Right lobe of liver (tissue), 6 donors: ENCODE measurements around the gene CXCL1. TPM values are rescaled to one million over a fixed set of nuclear protein-coding genes. Genes with fewer than 3 reads are reported as not detected.
A peak's percentile ranks its signal among the peaks of the same experiment; 100 is the strongest.

Source experiments
- ATAC-seq, 4 donors: fragments of 200-7000 bp; cut with Tn5 transposase; one replicate each; pipeline ENCODE4 v1.9.1; 2020; ENCODE audit warnings: mild to moderate bottlenecking in 4 of 4, moderate library complexity in 4 of 4
- DNase-seq, 3 donors: peaks; one replicate each; pipeline ENCODE4 v3.0.0-alpha.2; 2020
- H3K27ac ChIP-seq, 3 donors: fragments of 200-600 bp; one replicate each; pipeline ENCODE4 v1.8.0; 2022
- H3K27me3 ChIP-seq, 2 donors: fragments of 200-600 bp; one replicate each; pipeline ENCODE4 v1.8.0; 2022
- H3K36me3 ChIP-seq, 4 donors: fragments of 200-600 bp; sonication (generic) in 1 of 4; one replicate each; pipeline versions ENCODE4 v1.5.1 to v1.8.0; 2017 to 2022; ENCODE audit warnings: control low read depth in 1 of 4
- H3K4me1 ChIP-seq, 4 donors: fragments of 200-600 bp; sonication (generic) in 1 of 4; one replicate each; pipeline versions ENCODE4 v1.5.1 to v1.8.0; 2017 to 2022; ENCODE audit warnings: control low read depth in 1 of 4
- H3K4me3 ChIP-seq, 3 donors: fragments of 200-600 bp; one replicate each; pipeline ENCODE4 v1.8.0; 2022
- H3K9me3 ChIP-seq, 4 donors: fragments of 200-600 bp; sonication (generic) in 1 of 4; one replicate each; pipeline versions ENCODE4 v1.5.1 to v1.8.0; 2017 to 2022; ENCODE audit warnings: control low read depth in 1 of 4
- POLR2A ChIP-seq: fragments of 450-650 bp; IDR thresholded peaks from one replicate; pipeline ENCODE4 v1.6.1; 2017; ENCODE audit warnings: antibody characterized with exemption, mild to moderate bottlenecking
- WGBS: methylation state at CpG from one replicate; pipeline ENCODE4 v1.1.6; 2018; ENCODE audit warnings: low coverage, low lambda C conversion rate; ENCODE audit not compliant: insufficient coverage; ENCODE audit errors: missing lambda C conversion rate; 5-methylcytosine and 5-hydroxymethylcytosine counted together
- intact Hi-C, 2 donors: fragments of 100-400 bp; cut with DNase I; formaldehyde crosslinking; loops; one replicate each; pipeline versions ENCODE4 v1.11.2 to v1.14.1; 2022
- total RNA-seq, 6 experiments: library from RNA; depleted of rRNA in 2 of 6; stranded (reverse); fragments of >200 nt in 2 of 6; fragmentation: NEBNext Ultra II Directional in 3 of 6; extraction: Animal tissue kit (Norgen Biotek cat#: 25700) in 3 of 6; gene quantifications; one replicate each; pipeline versions ENCODE4 v1.1.0 to v1.2.4, GENCODE V29; 2016 to 2023
- TF ChIP-seq, protein P1 (sequence below), 4 donors: fragments of 200-600 bp in 3 of 4; fragments of 450-650 bp in 1 of 4; IDR thresholded peaks; one replicate each; pipeline versions ENCODE4 v1.5.1 to v1.8.0; 2016 to 2022; ENCODE audit warnings: antibody characterized with exemption in 4 of 4, mild to moderate bottlenecking in 2 of 4
- donor health status: DM: no; HTN: yes; CAD: no.
- donor health status: DM: no; HTN: no; CAD: no.
- donor health status: DM: no; HTN: no; CAD: no.
- donor health status: DM: no; HTN: yes; CAD: no.
- donor health status: DM: no; HTN: yes; CAD: no.

CXCL1 gene
- total RNA-seq, 6 experiments from 2014 or later: 0.42 to 33.1 (median 4.3) TPM

DNA sequence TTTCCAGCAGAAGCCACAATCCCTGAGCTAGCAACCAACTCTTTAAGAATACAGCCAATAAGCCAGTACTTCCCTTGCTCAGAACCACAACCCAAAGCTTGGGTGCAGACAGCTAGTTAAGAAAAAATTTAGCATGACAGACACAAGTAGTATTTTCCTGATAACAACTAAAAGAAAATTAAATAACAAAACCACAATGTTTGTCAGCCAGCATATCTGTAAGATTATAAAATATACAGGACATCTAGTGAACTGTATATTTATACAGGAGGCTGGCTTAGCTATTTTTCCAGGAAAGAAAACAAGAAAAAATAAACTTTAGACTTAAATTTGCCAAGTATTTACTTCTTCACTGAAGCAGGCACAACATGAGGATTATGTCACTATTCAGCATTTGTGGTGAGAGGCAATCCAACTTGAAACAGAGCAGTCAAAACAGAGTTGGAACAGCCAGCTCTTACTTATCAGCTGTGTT lies 9.5 kb upstream of the CXCL1 start:
- TF ChIP-seq, protein P1, sequence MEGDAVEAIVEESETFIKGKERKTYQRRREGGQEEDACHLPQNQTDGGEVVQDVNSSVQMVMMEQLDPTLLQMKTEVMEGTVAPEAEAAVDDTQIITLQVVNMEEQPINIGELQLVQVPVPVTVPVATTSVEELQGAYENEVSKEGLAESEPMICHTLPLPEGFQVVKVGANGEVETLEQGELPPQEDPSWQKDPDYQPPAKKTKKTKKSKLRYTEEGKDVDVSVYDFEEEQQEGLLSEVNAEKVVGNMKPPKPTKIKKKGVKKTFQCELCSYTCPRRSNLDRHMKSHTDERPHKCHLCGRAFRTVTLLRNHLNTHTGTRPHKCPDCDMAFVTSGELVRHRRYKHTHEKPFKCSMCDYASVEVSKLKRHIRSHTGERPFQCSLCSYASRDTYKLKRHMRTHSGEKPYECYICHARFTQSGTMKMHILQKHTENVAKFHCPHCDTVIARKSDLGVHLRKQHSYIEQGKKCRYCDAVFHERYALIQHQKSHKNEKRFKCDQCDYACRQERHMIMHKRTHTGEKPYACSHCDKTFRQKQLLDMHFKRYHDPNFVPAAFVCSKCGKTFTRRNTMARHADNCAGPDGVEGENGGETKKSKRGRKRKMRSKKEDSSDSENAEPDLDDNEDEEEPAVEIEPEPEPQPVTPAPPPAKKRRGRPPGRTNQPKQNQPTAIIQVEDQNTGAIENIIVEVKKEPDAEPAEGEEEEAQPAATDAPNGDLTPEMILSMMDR (IDR thresholded peaks at IDR 0.05): no peak
- no peak for TF ChIP-seq POLR2A
- peak overlapping the region in 1 of 3 donors; percentile 32 for H3K27ac ChIP-seq
- no peaks in the 10 kb centered on the region for H3K27me3 ChIP-seq
- ATAC-seq (peak in 1 of 4 donors; percentile 44), DNase-seq (no peak)
- peaks cover 0 to 15% (median 0%) of the 10 kb centered on the region in 4 donors for H3K4me1 ChIP-seq
- H3K9me3 ChIP-seq: no peaks in the 10 kb centered on the region
- H3K4me3 ChIP-seq: no peak overlapping the region
- no peaks in the 10 kb centered on the region for H3K36me3 ChIP-seq
- intact Hi-C loops: no loop called here

- DNase-seq (no peak), ATAC-seq (no peak)
- H3K27me3 ChIP-seq: no peaks in the 10 kb centered on the region
- peak overlapping the region in 1 of 3 donors; percentile 32 for H3K27ac ChIP-seq
- no peaks in the 10 kb centered on the region for H3K9me3 ChIP-seq
- TF ChIP-seq, protein P1 (IDR thresholded peaks at IDR 0.05): no peak
- no peak for TF ChIP-seq POLR2A
- no peak overlapping the region for H3K4me3 ChIP-seq
- WGBS: 41% methylated on average over 4 of the region's 4 CpGs
- H3K36me3 ChIP-seq: no peaks in the 10 kb centered on the region
- intact Hi-C loops: no loop called here
- peaks cover 0 to 15% (median 0%) of the 10 kb centered on the region in 4 donors for H3K4me1 ChIP-seq
Measured at GRCh38 chr4:73860181-73860580, 9.0 kb upstream of the CXCL1 start.

- intact Hi-C loops: no loop called here
- Histone ChIP-seq H3K27me3 (no peaks in the 10 kb centered on the region), H3K27ac (no peak overlapping the region), H3K4me1 (peaks cover 0 to 15% (median 0%) of the 10 kb centered on the region in 4 donors), H3K9me3 (no peaks in the 10 kb centered on the region), H3K4me3 (no peak overlapping the region), H3K36me3 (no peaks in the 10 kb centered on the region)
- DNase-seq (no peak), ATAC-seq (no peak)
- WGBS: 50% methylated on average over 3 of the region's 3 CpGs
- TF ChIP-seq, protein P1 (IDR thresholded peaks at IDR 0.05): no peak
- TF ChIP-seq POLR2A: no peak
Measured at GRCh38 chr4:73860917-73861316, 8.3 kb upstream of the CXCL1 start.

- Histone ChIP-seq H3K27me3 (no peaks in the 10 kb centered on the region), H3K4me3 (no peak overlapping the region), H3K27ac (no peak overlapping the region), H3K9me3 (no peaks in the 10 kb centered on the region), H3K4me1 (peaks cover 0 to 6% (median 0%) of the 10 kb centered on the region in 4 donors), H3K36me3 (no peaks in the 10 kb centered on the region)
- TF ChIP-seq, protein P1 (IDR thresholded peaks at IDR 0.05): no peak
- no peak for TF ChIP-seq POLR2A
- intact Hi-C loops: no loop called here
- ATAC-seq (no peak), DNase-seq (no peak)
- WGBS: 80% methylated on average over 1 of the region's 1 CpG
Measured at GRCh38 chr4:73862322-73862721, 6.9 kb upstream of the CXCL1 start.

- TF ChIP-seq, protein P1 (IDR thresholded peaks at IDR 0.05): peak; percentile 61 to 70 (median 65)
- no peak for TF ChIP-seq POLR2A
- WGBS: 25% methylated on average over 1 of the region's 2 CpGs
- intact Hi-C loops: no loop called here
- Histone ChIP-seq H3K9me3 (no peaks in the 10 kb centered on the region), H3K4me1 (peaks cover 0 to 8% (median 0%) of the 10 kb centered on the region in 4 donors), H3K27me3 (no peaks in the 10 kb centered on the region), H3K4me3 (no peak overlapping the region), H3K36me3 (no peaks in the 10 kb centered on the region), H3K27ac (no peak overlapping the region)
- peak in 1 of 3 donors; percentile 35 for DNase-seq
- peak; percentile 69 to 81 (median 74) for ATAC-seq
Measured at GRCh38 chr4:73864365-73864764, 4.8 kb upstream of the CXCL1 start.
